ENCODE measurements around the gene FAM53C.

Gene FAM53C

DNA sequence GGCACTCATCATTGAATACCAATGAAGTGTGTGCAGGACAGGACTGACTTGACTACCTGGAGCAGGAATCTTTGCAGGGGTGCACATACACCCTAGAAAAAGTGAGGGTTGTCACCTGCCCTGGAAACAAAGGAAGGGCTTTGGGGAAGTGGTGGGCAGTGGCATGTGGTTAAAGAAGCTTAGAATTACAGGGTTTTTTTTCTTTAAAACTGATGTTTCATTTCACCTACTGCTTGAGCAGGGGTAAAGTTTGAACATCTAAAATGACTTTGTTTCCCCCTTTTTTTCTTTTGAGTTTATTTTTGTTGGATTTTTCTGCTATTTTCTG, 12.5 kb downstream of the FAM53C start (continued):
- no peak for TF ChIP-seq POU6F1 (CRISPR knock-in tag; IDR thresholded peaks at IDR 0.05; ENCODE audit: borderline replicate concordance, low read depth)
- TF ChIP-seq TOX (CRISPR knock-in tag; IDR thresholded peaks at IDR 0.05; ENCODE audit: borderline replicate concordance): no peak
- no peak for TF ChIP-seq ESRRG (CRISPR knock-in tag; IDR thresholded peaks at IDR 0.05)
- TF ChIP-seq, protein P1, sequence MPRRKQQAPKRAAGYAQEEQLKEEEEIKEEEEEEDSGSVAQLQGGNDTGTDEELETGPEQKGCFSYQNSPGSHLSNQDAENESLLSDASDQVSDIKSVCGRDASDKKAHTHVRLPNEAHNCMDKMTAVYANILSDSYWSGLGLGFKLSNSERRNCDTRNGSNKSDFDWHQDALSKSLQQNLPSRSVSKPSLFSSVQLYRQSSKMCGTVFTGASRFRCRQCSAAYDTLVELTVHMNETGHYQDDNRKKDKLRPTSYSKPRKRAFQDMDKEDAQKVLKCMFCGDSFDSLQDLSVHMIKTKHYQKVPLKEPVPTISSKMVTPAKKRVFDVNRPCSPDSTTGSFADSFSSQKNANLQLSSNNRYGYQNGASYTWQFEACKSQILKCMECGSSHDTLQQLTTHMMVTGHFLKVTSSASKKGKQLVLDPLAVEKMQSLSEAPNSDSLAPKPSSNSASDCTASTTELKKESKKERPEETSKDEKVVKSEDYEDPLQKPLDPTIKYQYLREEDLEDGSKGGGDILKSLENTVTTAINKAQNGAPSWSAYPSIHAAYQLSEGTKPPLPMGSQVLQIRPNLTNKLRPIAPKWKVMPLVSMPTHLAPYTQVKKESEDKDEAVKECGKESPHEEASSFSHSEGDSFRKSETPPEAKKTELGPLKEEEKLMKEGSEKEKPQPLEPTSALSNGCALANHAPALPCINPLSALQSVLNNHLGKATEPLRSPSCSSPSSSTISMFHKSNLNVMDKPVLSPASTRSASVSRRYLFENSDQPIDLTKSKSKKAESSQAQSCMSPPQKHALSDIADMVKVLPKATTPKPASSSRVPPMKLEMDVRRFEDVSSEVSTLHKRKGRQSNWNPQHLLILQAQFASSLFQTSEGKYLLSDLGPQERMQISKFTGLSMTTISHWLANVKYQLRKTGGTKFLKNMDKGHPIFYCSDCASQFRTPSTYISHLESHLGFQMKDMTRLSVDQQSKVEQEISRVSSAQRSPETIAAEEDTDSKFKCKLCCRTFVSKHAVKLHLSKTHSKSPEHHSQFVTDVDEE (CRISPR knock-in tag; IDR thresholded peaks at IDR 0.05): no peak

DNA sequence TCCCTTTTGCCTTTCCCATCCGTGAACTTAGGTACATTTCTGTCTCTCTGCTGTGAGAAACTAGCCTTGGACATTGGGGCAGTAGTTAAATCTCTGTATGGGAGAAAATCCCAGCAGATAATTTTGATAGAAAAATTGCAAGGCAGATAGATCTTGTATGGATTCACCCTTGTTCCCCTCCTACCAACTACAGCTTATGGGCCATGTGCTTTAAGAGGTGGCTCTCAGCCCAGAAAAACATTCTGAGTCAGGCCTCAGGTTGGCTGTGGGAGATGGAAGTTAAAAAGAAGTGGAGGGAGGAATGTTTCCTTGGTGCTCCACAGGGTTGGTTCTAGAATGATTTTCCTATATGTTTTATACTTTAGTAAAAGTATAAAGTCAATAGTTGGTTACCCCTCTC, 13.0 kb downstream of the FAM53C start:
- ATAC-seq: no peak
- no peak for TF ChIP-seq ISL1 (CRISPR knock-in tag; IDR thresholded peaks at IDR 0.05)
- no peak for TF ChIP-seq CSDC2 (CRISPR knock-in tag; IDR thresholded peaks at IDR 0.05)
- TF ChIP-seq CREB5 (CRISPR knock-in tag; IDR thresholded peaks at IDR 0.05; ENCODE audit: low read depth): no peak
- TF ChIP-seq ZNF8 (CRISPR knock-in tag; IDR thresholded peaks at IDR 0.05): no peak
- TF ChIP-seq GLIS3 (CRISPR knock-in tag; IDR thresholded peaks at IDR 0.05): no peak
- no peak for TF ChIP-seq ZFP3 (CRISPR knock-in tag; IDR thresholded peaks at IDR 0.05)
- no peak for TF ChIP-seq TCF4 (CRISPR knock-in tag; IDR thresholded peaks at IDR 0.05; ENCODE audit: borderline replicate concordance)
- TF ChIP-seq, protein P1 (CRISPR knock-in tag; IDR thresholded peaks at IDR 0.05): no peak

DNA sequence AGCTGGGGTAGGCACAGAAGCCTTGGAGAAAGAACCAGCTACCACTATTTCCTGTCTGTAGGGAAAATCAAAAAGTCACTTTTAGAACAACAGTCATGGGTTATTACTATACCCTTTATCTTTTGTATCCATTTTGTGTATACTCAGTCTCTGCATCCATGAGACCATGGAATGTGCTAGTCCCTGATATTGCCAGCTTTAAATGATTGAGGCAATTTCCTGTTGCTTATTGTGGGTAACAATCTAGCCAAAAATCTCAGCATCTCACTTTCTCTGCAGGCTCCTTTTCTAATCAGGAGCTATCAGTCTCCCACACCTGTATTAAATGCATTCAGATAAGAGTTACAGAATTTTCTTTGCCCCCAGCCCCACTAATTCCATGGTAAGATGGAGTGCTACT, 13.5 kb downstream of the FAM53C start:
- TF ChIP-seq PPARA (CRISPR knock-in tag; IDR thresholded peaks at IDR 0.05; ENCODE audit: borderline replicate concordance): no peak
- no peak for TF ChIP-seq CREB5 (CRISPR knock-in tag; IDR thresholded peaks at IDR 0.05; ENCODE audit: low read depth)
- TF ChIP-seq TOX (CRISPR knock-in tag; IDR thresholded peaks at IDR 0.05; ENCODE audit: borderline replicate concordance): no peak
- TF ChIP-seq ESRRG (CRISPR knock-in tag; IDR thresholded peaks at IDR 0.05): no peak
- TF ChIP-seq RARB (CRISPR knock-in tag; IDR thresholded peaks at IDR 0.05): no peak
- TF ChIP-seq ZFP3 (CRISPR knock-in tag; IDR thresholded peaks at IDR 0.05): no peak
- TF ChIP-seq ZC3H10 (CRISPR knock-in tag; IDR thresholded peaks at IDR 0.05): no peak
- no peak for TF ChIP-seq BACH2 (CRISPR knock-in tag; IDR thresholded peaks at IDR 0.05; ENCODE audit: borderline replicate concordance)
- TF ChIP-seq GLIS3 (CRISPR knock-in tag; IDR thresholded peaks at IDR 0.05): no peak
- ATAC-seq: no peak

GRCh38 chr5:138352071-138352721, 14.1 kb downstream of the FAM53C start, which contains the start of gene KDM3B:
Gene KDM3B (plus strand): TSS chr5:138352685. CDS start chr5:138352796, 111 bp downstream.
- ATAC-seq: peak; percentile 69
- TF ChIP-seq TOX (CRISPR knock-in tag; IDR thresholded peaks at IDR 0.05; ENCODE audit: borderline replicate concordance): no peak
- no peak for TF ChIP-seq OSR1 (CRISPR knock-in tag; IDR thresholded peaks at IDR 0.05)
- TF ChIP-seq PPARA (CRISPR knock-in tag; IDR thresholded peaks at IDR 0.05; ENCODE audit: borderline replicate concordance): no peak
- TF ChIP-seq RARB (CRISPR knock-in tag; IDR thresholded peaks at IDR 0.05): no peak
- no peak for TF ChIP-seq GLIS3 (CRISPR knock-in tag; IDR thresholded peaks at IDR 0.05)
- TF ChIP-seq ZNF70 (CRISPR knock-in tag; IDR thresholded peaks at IDR 0.05): no peak
- TF ChIP-seq POU6F1 (CRISPR knock-in tag; IDR thresholded peaks at IDR 0.05; ENCODE audit: borderline replicate concordance, low read depth): no peak
- TF ChIP-seq, protein P2, sequence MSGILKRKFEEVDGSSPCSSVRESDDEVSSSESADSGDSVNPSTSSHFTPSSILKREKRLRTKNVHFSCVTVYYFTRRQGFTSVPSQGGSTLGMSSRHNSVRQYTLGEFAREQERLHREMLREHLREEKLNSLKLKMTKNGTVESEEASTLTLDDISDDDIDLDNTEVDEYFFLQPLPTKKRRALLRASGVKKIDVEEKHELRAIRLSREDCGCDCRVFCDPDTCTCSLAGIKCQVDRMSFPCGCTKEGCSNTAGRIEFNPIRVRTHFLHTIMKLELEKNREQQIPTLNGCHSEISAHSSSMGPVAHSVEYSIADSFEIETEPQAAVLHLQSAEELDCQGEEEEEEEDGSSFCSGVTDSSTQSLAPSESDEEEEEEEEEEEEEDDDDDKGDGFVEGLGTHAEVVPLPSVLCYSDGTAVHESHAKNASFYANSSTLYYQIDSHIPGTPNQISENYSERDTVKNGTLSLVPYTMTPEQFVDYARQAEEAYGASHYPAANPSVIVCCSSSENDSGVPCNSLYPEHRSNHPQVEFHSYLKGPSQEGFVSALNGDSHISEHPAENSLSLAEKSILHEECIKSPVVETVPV (CRISPR knock-in tag; IDR thresholded peaks at IDR 0.05): no peak
- no peak for TF ChIP-seq ESRRG (CRISPR knock-in tag; IDR thresholded peaks at IDR 0.05)
- no peak; the same call in 1 of the 2 replicates for TF ChIP-seq ARNTL (CRISPR knock-in tag; IDR thresholded peaks at IDR 0.05; ENCODE audit: borderline replicate concordance, low read depth)
- TF ChIP-seq ZNF565 (CRISPR knock-in tag; conservative IDR thresholded peaks at IDR 0.05; ENCODE audit: low read depth): no peak
- no peak for TF ChIP-seq TCF4 (CRISPR knock-in tag; IDR thresholded peaks at IDR 0.05; ENCODE audit: borderline replicate concordance)

Data from SK-N-SH treated with all-trans-retinoic acid at 6 μM for 48 hours (cell line).